ENCODE measurements around the gene ACP7. TPM values are rescaled to one million over a fixed set of nuclear protein-coding genes. Genes with fewer than 3 reads are reported as not detected.

ACP7 gene
- total and polyA plus RNA-seq, 9 of the 15 experiments (the other 6 are each of a cell fraction or from before 2014, with no cell fraction given) = not detected

- H3K27ac ChIP-seq (ENCODE audit: extremely low read depth, low read depth, low read length) = no peak overlapping the region
- WGBS (ENCODE audit: insufficient coverage, low coverage, missing lambda C conversion rate) = 31% methylated on average over 16 of the region's 19 CpGs
- H3K9ac ChIP-seq (ENCODE audit: insufficient read depth in 1 of 2, low read depth in 2 of 2, low read length in 2 of 2) = no peak overlapping the region
- intact Hi-C loops (cut with micrococcal nuclease) = no loop called here
- H3K9me1 ChIP-seq (ENCODE audit: control insufficient read depth, insufficient read depth, low read length) = no peaks in the 10 kb centered on the region
- ChIA-PET CTCF (ENCODE audit: low intra/inter-chr PET ratio) (no interaction called here), POLR2A (no interaction called here)
- H3K4me3 ChIP-seq = no peak overlapping the region
- H3K4me1 ChIP-seq (replicated peaks in 1 of 2; ENCODE audit: control insufficient read depth in 2 of 2, insufficient read depth in 2 of 2, low read length in 2 of 2) = no peaks in the 10 kb centered on the region; a peak in 1 of 5 replicates
- no peak for ATAC-seq
- H3K9me3 ChIP-seq (replicated peaks; ENCODE audit: control insufficient read depth, insufficient read depth, low read depth, low read length) = no peaks in the 10 kb centered on the region
- in situ Hi-C loops (cut with MboI) = no loop called here
- no peaks in the 10 kb centered on the region for H3K79me2 ChIP-seq (ENCODE audit: control insufficient read depth, insufficient read depth, low read length)
- H4K20me1 ChIP-seq (replicated peaks; ENCODE audit: control insufficient read depth, insufficient read depth, low read length) = no peaks in the 10 kb centered on the region; the same call in 1 of the 2 replicates
- H3K27me3 ChIP-seq (ENCODE audit: control insufficient read depth in 2 of 2, insufficient read depth in 2 of 2, low read length in 2 of 2) = peaks cover 11 to 27% of the 10 kb centered on the region in 2 experiments; a peak in 4 of 5 replicates
- no peak overlapping the region for H3K4me2 ChIP-seq (ENCODE audit: insufficient read depth, low read length)
- no TSS peak for BruUV-seq (replicated peaks)
- H3K36me3 ChIP-seq (ENCODE audit: control insufficient read depth, insufficient read depth, low read length) = no peaks in the 10 kb centered on the region
- FAIRE-seq = no peak
- H2AFZ ChIP-seq (ENCODE audit: low read depth, low read length) = no peak overlapping the region
- no peak for DNase-seq (ENCODE audit: extremely low read depth in 1 of 4, low spot score in 3 of 4)
- TF ChIP-seq NR2C2 (CRISPR knock-in tag; IDR thresholded peaks at IDR 0.05) (no peak), NR2C2 (tag; IDR thresholded peaks at IDR 0.05) (peak; percentile 57; the same call in 1 of the 2 replicates), SNIP1 (IDR thresholded peaks at IDR 0.05; ENCODE audit: low read depth) (no peak), NR2C1 (IDR thresholded peaks at IDR 0.05) (peak; percentile 80), NR2C1 (tag; IDR thresholded peaks at IDR 0.05) (peak; percentile 81), TFAP4 (CRISPR knock-in tag; IDR thresholded peaks at IDR 0.05; ENCODE audit: borderline replicate concordance) (peak; percentile 32; the same call in 1 of the 2 replicates)
Measured at GRCh38 chr19:39100500-39101166, 16.5 kb downstream of the ACP7 start.

Data from K562 (cell line).